GM18868 (cell line): ENCODE data around the gene F7.
"Not testable (repeated sequence)": the region's sequence is repeated elsewhere in the genome, so short reads cannot be mapped to it uniquely, and the experiment has no call there.

Experiments used
- ATAC-seq: cut with Tn5 transposase; IDR thresholded peaks from one replicate; pipeline ENCODE4 v1.9.1; 2021; ENCODE audit warnings: mild to moderate bottlenecking, moderate library complexity; ENCODE audit not compliant: unreplicated experiment

F7 gene

GRCh38 chr13:113150550-113151365, 45.2 kb downstream of the F7 start:
- ATAC-seq, result no peak

- no peak for ATAC-seq
Observed at GRCh38 chr13:113151745-113152690, 46.4 kb downstream of the F7 start.

GRCh38 chr13:113152691-113152983, 47.0 kb downstream of the F7 start:
- ATAC-seq, result no peak

DNA sequence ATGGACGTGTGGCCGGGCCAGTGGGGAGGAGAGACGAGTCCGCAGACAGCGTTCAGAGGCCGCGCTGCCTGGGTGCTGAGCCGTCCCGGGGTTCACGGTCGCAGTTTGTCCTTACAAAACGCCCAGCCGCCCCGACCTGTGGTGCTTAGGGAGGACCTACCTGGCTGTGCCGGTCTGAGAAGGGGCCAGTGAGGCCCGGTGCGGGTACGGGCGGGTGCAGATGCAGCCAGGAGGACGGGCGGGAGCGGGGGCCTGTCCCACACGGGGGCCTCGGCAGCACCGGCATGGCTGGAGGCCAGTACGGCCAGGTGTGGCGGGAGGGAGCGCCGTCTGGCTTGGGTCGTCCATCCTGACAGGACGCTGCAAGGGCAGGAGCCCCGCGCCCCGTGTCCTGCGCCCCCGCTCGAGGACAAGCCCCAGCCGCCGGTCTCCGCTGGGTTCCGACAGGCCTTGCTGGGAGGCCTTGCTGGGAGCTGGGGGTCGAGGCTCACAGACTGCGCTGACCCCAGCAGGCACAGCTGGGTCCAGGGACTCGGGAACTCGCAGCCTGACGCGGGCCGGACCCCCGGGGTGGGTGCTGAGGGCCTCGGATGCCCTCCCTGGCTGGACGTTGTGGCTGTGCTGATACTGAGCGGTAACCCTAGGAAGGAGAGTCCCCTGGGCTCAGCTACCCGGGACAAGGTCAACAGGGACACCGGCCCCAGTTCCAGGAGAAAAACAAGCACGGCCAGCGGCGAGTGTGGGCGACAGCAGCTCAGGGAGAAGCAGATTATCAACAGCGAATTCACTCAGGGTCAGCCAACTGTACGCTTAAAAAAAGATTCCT, 47.6 kb downstream of the F7 start:
- peak; percentile 15 for ATAC-seq

DNA sequence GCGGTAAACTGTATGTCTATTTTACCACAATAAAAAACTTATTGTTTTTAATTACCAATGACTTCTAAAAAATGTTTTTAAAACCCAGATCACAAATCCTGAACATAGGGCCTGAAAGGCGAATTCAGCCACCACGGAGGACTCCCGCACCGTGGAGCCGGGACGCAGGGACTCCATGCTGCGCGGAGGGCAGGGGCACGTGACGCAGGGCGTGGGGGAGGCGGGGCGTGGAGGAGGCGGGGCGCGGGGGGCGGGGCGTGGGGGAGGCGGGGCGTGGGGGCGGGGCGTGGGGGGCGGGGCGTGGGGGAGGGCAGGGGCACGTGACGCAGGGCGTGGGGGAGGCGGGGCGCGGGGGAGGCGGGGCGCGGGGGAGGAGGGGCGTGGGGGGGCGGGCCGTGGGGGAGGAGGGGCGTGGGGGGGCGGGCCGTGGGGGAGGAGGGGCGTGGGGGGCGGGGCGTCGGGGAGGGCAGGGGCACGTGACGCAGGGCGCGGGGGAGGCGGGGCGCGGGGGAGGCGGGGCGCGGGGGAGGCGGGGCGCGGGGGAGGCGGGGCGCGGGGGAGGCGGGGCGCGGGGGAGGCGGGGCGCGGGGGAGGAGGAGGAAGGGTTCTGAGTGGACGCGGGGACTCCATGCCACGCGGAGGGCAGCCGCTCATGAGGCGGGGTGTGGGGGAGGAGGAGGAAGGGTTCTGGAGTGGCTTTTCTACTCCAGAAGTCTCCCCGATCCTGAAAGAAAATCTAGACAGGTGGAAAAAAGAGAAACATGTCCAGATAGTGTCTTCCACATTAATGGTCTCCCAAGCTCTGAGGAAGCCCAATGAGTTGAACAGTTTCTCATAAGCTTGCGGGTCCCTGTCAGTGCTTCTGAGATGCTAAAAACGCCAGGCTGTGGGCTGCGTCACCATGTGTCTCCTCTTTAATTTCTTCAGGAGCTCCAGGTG, 48.5 kb downstream of the F7 start:
- peak; percentile 59 for ATAC-seq

DNA sequence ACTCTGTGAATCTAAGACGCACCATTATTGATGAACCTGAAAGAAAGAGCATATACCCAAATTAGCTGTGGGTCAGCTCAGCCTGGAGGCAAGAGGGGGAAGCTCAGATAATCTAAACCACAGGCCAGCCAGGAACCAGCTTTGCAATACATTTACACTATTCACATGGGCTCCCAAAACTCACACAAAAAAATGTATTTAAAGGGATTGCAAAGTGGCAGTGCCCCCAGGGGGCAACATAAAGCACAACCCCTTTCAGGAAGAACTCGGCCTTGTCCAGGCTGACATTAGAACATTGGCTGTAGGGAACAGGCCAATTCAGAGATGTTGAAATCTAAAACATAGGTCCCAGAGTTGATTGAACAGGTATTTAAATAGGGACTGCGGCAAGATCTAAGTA, 49.6 kb downstream of the F7 start:
- no peak for ATAC-seq

GRCh38 chr13:113155982-113156655, 50.5 kb downstream of the F7 start:
- no peak for ATAC-seq

- ATAC-seq, result no peak
Observed at GRCh38 chr13:113157206-113157928, 51.8 kb downstream of the F7 start.

DNA sequence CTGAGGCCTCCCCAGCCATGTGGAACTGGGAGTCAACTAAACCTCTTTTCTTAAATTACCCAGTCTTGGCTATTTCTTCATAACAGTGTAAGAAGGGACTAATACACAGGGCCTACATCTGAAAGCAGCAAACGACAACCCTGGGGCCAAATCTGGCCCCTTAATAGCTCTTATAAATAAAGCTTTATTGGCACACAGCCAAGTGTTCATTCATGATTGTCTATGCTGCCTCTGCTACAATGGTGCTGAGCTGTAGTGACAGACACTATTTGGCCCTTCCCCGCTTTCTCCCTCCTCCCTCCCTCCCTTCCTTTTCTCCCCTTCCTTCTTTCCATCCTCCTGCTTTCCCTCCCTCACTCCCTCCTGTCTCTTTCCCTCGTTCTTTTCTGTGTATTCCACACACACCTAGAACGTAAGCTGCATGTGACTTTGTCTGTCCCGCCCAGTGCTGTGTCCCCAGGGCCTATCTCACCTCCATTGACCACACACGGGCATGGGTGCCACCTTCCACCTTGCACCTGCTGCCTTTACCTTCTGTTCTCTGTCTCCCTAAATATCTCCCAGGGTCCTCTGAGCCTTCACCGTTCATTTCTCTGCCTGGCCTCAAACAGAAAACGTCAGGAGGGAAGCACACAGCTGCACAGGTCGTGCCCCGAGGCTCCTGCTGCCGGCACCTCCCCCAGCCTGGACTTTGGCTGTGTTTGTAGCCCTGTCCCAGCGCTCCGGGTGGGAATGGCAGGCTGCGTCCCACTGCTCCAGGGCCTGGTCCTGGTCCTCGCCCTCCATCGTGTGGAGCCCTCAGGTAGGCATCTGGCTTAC, 52.5 kb downstream of the F7 start, which contains the start of gene PROZ:
Gene PROZ (plus strand): TSS at position 720 of the 819 bp plus-strand sequence. CDS start 13 bp downstream, at position 733.
- ATAC-seq, result no peak

GRCh38 chr13:113158946-113159345, 53.4 kb downstream of the F7 start:
- ATAC-seq, result no peak

DNA sequence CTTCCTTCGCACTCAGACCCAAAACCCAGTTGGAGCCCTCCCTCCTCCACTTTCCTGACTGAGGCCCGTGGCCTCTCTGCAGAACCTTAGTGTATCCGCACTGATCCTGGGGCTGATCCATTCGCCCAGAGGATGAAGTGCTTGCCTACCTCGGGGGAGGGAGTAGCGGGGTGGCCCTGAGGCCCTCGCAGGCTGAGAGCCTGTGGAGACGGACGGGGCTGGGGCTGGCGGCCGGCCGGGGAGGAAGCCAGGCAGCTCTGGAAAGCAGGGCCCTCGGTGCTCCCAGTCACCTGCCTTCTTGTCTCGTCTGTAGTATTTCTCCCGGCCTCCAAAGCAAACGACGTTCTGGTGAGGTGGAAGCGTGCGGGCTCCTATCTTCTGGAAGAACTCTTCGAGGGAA, 54.1 kb downstream of the F7 start:
- ATAC-seq, result no peak

DNA sequence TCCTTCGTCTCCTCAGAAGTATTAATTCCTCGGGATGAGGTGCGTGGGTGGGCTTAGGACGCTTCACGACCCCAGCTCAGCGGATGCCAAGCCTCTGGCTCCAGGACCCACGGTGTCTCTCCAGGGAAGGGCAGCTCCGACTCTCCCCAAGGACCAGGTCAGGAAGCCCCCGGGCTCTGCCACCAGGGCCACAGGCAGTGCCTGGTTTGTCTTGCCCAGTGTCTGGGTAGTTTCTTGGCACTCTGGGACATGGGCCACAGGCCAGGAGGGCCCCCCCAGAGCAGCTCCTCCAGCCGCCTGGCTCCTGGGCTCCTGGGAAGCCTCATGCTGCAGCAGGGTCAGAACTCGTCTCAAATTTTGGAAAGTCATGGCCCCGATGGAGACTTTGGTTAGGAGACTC, 55.4 kb downstream of the F7 start:
- no peak for ATAC-seq

GRCh38 chr13:113161433-113161832, 55.8 kb downstream of the F7 start:
- ATAC-seq, result no peak

- not testable (repeated sequence) for ATAC-seq
Observed at GRCh38 chr13:113161975-113162374, 56.4 kb downstream of the F7 start.

DNA sequence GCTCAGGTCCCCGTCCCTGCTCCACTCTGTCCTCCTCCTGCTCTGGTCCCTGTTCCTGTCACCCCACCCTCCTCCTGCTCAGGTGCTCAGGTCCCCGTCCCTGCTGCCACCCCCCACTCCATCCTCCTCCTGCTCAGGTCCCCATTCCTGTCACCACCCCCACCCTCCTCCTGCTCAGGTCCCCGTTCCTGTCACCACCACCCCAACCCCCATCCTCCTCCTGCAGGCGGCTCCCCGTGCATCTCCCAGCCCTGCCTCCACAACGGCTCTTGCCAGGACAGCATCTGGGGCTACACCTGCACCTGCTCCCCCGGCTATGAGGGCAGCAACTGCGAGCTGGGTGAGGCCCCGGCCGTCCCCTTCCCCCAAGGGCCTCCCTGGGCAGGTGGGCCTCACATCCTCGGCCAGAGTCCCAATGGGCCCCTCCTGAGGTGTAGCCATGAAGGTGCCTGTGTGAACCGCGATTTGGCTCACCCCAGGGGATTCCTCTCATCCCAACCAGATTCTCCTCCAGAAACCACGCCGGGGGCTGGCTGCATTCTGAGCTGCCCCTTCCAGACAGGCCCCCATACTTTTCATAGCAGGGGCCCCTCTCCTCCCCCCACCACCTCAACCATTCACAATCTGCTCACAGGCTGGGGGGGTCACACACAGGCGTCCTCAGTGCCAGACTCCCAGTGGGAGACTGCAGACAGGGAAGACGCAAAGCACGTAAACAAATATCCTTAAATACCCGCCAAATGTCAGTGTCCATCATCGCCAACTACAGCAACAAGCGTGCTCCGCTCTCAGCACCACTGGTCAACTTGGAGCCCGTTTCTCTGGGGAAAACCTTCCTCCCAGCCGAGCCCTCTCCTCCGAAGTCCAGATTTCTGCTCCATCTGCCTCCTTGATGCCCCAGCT, 57.4 kb downstream of the F7 start:
- no peak for ATAC-seq

GRCh38 chr13:113164492-113164891, 58.9 kb downstream of the F7 start:
- no peak for ATAC-seq

DNA sequence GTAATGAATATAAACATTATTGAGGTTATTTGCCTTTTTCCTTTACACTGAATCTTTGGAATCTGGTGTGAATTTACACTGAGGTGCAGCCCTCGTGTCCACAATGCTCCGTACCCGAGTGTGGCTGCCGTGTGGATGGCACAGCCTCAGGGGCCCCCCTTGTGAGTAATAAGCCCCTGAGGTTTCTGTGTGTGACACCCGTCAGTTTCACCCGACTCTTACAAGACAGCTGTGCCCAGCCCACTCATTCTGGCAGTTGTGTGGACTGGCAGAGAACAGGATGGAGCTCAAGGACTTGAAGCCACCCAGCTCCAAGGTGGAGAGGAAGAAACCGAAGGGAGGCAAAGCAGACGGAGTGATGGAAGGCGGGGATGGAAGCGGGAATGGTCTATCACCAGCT, 60.7 kb downstream of the F7 start:
- no peak for ATAC-seq
